HG02938 (cell line): ENCODE results near the gene TCEAL6.
A peak's percentile ranks its signal among the peaks of the same experiment; 100 is the strongest.
"Not testable (repeated sequence)": the region's sequence is repeated elsewhere in the genome, so short reads cannot be mapped to it uniquely, and the experiment has no call there.

Experiments used
- ATAC-seq: cut with Tn5 transposase; IDR thresholded peaks from one replicate; pipeline ENCODE4 v1.9.1; 2021; ENCODE audit warnings: mild to moderate bottlenecking, moderate library complexity; ENCODE audit not compliant: unreplicated experiment

Gene TCEAL6

GRCh38 chrX:102142274-102142673, at the start of gene TCEAL6:
Gene TCEAL6, minus strand, starts transcription at chrX:102142481.
- ATAC-seq = not testable (repeated sequence)

GRCh38 chrX:102185967-102186720, 43.9 kb upstream of the TCEAL6 start:
- ATAC-seq = no peak

DNA sequence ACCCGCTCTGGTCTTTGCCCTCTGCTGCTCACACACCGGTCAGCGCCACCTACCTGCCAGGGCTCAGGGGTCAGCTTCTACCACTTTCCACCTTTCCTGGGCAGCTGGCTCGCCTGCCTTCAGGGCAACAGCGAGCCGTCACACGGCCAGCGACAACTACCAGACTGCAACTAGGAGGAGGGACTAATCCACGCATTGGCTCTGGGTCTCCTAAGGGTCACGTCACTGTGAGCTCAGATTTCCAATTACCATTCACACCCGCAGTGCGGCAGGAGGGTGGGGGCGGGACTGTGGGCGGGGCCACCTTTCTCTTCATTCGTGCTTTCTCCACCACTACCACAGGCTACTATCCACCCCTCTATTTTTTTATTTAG, 13.5 kb upstream of the TCEAL6 start, which contains the start of gene BEX5:
Gene BEX5, minus strand, starts transcription at position 172 of the 374 bp plus-strand sequence. CDS start 1,712 bp downstream, outside the sequence.
- peak; percentile 91 for ATAC-seq

DNA sequence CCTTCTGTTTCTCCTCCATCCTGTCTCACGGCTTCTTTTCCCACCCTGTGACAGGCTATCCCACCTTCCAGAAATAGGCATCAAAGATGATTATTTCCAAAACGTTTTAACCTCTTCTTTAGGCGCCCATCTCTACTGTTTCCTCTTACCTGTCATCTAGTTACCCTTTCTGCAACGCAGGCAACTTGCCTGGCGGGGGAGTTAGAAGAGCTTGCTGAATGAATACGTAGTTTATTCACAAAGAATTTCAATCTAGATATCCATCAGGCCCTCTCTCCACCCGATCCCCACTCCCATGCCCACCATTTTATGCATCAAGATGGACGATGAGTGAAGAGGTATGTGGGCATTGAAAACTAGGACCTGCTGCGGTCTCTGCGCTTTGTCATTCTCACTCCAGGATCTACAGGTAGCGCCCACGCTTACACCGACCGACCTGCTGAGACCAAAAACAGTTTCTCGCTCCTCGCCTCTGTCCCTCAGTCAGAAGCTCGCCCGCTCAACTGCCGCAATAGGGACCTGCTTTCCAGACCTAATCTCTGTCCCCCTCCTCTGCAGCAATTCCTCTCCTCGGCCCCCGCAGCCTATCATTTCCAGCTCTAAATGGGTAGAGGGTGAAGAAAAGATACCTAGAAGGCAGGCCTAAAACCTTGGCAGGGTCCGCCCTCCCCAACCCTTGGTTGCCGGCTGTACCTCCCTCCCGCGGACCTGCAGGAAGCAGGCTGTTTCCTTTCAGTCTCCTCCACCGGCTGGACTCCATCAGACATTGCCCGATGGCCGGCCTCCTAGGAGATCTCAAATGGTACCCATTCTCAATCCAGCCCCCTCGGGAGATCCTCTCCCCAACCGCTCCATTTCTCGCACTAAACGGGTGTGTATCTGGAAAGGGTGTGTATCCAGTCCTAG, 12.9 kb upstream of the TCEAL6 start:
- peak; percentile 33 for ATAC-seq

- no peak for ATAC-seq
Observed at GRCh38 chrX:102154218-102154860, 12.1 kb upstream of the TCEAL6 start.

DNA sequence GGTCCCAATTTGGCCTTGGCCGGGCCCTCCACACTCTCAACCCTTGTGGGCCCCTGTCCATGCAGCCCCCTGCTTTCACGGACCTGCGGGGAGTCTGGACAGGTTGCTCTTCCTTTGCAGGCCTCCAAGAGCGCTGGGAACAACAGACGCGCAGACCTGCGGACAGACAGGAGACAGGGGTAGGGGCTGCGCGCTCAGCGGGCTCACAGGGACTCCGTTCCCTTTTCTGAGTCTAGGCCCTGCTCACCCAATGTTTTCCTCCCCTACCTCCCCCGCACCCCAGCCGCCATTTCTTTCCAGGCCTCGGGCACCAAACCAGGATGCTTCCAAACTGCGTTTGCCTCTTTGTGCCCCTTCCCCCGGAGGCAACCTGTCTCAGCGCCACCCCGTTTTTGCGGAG, 650 bp downstream of the TCEAL6 start:
- not testable (repeated sequence) for ATAC-seq

DNA sequence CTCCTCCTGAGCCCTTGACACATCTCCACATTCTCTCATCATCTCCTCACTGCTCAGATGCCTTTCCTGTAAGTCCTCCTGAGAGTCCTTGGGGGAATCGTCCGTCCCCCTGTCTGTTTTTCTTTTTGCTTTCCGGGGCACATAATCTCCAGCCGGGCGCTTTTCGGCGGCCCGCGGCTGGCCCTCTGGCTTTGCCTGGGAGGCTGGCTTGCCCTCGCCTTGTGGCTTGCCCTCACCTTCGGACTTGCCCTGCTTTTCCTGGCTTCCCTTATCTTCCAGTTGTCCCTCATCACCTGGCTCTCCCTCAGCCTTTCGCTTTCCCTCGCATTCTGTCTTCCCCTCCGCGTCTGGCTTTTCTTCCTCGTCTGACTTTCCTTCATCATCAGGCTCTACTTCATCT, 1.4 kb downstream of the TCEAL6 start:
- not testable (repeated sequence) for ATAC-seq

- ATAC-seq = no peak
Observed at GRCh38 chrX:102138064-102138463, 4.2 kb downstream of the TCEAL6 start.

DNA sequence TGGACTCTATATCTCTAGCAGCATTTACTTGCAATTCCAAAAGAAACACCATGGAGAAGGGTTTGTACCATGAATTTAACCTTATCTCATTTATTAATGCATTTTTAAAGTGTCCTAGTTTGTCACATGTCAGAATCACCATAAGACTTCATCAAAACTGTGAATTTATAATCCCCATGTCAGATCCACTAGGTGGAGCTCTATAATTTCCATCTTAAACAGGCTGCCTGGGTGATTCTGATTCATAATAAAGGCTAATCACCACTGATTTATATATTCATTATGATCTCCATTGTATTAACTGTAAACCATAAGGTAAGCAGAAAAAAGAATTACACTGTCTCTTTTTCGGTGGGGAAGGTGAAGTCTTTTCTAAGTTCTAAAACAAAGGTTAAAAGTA, 12.8 kb downstream of the TCEAL6 start:
- no peak for ATAC-seq

DNA sequence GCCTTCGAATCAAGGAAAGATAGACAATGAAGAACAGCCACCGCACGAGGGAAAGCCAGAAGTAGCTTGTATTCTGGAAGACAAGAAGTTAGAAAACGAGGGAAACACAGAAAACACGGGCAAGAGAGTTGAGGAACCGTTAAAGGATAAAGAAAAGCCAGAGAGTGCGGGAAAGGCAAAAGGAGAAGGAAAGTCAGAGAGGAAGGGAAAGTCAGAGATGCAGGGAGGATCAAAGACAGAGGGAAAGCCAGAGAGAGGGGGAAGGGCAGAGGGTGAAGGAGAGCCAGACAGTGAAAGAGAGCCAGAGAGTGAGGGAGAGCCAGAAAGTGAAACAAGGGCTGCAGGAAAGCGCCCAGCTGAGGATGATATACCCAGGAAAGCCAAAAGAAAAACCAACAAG, 15.4 kb downstream of the TCEAL6 start:
- no peak for ATAC-seq

- not testable (repeated sequence) for ATAC-seq
Observed at GRCh38 chrX:102126080-102126818, 16.0 kb downstream of the TCEAL6 start.

DNA sequence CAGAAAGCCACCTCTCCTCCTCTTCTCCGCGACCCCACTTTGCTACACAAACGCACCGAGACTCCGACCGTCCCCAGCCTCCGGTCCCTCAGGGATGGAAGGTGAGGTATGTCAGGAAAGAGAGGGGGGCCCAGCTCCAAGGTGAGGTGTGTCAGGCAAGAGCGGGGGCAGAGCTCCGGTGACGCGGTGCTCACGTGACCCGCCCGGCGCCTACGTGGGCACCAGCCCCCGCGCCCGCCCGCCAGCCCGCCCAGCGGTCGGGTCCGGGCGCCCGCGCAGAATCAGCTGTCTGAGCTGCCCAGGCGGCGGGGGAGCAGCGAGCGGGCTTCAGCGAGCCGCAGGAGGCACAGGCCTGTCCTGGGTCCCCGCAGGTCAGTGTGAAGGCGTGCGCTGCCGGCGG, 16.8 kb downstream of the TCEAL6 start, which contains the start of gene TCEAL2:
Gene TCEAL2, plus strand, starts transcription at position 244 of the 400 bp plus-strand sequence. CDS start 1,152 bp downstream, outside the sequence.
- not testable (repeated sequence) for ATAC-seq

DNA sequence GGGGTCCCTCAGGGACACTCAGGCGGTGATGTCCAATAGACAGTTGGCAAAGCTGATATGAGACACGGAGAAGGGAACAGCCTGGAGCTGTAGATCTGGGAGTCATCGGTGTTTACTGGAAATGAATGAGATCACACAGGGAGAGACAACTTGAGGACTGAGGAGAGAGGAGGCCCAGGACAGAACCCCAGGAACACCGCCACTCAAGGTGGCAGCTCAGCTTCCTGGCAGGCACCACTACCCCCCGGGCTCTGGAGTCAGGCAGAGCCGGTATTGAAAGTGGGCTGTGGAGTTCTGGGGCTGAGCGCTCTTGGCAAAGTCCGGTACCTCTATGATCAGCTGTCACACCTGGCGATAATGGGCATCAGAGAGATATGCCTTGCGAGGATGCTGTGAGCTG, 17.3 kb downstream of the TCEAL6 start:
- ATAC-seq = not testable (repeated sequence)

GRCh38 chrX:102115748-102116147, 26.5 kb downstream of the TCEAL6 start:
- no peak for ATAC-seq

- no peak for ATAC-seq
Observed at GRCh38 chrX:102113367-102113766, 28.9 kb downstream of the TCEAL6 start.
